Measurements from ENCODE around the gene PDLIM7.

PDLIM7 gene

DNA sequence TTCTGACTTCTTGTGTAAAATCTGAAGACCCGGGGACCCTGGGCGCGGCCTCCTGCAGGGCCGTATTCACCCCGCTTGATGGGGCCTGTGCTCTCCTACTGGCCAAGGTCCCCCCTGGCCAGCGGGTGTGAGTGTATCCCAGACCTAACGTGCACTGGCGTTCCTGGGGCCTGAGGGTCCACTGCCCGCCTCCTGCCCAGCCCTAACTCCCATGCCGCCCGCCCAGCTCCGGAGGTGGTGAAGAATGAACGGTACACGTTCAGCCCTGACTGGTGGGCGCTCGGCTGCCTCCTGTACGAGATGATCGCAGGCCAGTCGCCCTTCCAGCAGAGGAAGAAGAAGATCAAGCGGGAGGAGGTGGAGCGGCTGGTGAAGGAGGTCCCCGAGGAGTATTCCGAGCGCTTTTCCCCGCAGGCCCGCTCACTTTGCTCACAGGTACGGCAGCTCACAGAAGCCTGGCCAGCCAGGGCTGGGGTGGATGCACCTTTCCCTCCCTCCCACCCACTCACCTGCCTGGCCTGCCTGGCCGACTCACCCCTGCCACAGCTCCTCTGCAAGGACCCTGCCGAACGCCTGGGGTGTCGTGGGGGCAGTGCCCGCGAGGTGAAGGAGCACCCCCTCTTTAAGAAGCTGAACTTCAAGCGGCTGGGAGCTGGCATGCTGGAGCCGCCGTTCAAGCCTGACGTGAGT lies 61.4 kb downstream of the PDLIM7 start:
- H3K27ac ChIP-seq (ENCODE audit: low read depth, low read length, poor library complexity, severe bottlenecking) = no peak overlapping the region
- H3K9ac ChIP-seq (ENCODE audit: low read length) = no peak overlapping the region
- H3F3A ChIP-seq (ENCODE audit: insufficient read depth, low read length) = no peaks in the 10 kb centered on the region
- no peak overlapping the region for H3K4me2 ChIP-seq (ENCODE audit: low read length)
- no peaks in the 10 kb centered on the region for H3K27me3 ChIP-seq (ENCODE audit: insufficient read depth, low read length)
- no peak overlapping the region for H3K4me3 ChIP-seq (ENCODE audit: low read depth, low read length, poor library complexity, severe bottlenecking)
- H3K9me2 ChIP-seq (ENCODE audit: low read depth, low read length) = no peaks in the 10 kb centered on the region
- no peak for TF ChIP-seq EZH2 (IDR thresholded peaks at IDR 0.05; ENCODE audit: borderline replicate concordance, low read length)
- TF ChIP-seq, protein P1, sequence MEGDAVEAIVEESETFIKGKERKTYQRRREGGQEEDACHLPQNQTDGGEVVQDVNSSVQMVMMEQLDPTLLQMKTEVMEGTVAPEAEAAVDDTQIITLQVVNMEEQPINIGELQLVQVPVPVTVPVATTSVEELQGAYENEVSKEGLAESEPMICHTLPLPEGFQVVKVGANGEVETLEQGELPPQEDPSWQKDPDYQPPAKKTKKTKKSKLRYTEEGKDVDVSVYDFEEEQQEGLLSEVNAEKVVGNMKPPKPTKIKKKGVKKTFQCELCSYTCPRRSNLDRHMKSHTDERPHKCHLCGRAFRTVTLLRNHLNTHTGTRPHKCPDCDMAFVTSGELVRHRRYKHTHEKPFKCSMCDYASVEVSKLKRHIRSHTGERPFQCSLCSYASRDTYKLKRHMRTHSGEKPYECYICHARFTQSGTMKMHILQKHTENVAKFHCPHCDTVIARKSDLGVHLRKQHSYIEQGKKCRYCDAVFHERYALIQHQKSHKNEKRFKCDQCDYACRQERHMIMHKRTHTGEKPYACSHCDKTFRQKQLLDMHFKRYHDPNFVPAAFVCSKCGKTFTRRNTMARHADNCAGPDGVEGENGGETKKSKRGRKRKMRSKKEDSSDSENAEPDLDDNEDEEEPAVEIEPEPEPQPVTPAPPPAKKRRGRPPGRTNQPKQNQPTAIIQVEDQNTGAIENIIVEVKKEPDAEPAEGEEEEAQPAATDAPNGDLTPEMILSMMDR (IDR thresholded peaks at IDR 0.05; ENCODE audit: low read length) = no peak
- peaks cover 15% of the 10 kb centered on the region for H3K4me1 ChIP-seq (ENCODE audit: insufficient read depth, low read length, severe bottlenecking)
- no peaks in the 10 kb centered on the region for H3K9me3 ChIP-seq (ENCODE audit: low read length)
- no peaks in the 10 kb centered on the region for H3K79me2 ChIP-seq (ENCODE audit: insufficient read depth, low read length)
- no peak overlapping the region for H2AFZ ChIP-seq (ENCODE audit: low read length)
- H3K36me3 ChIP-seq (ENCODE audit: insufficient read depth, low read length) = peaks cover 80% of the 10 kb centered on the region
- no peaks in the 10 kb centered on the region for H4K20me1 ChIP-seq (ENCODE audit: insufficient read depth, low read length)

DNA sequence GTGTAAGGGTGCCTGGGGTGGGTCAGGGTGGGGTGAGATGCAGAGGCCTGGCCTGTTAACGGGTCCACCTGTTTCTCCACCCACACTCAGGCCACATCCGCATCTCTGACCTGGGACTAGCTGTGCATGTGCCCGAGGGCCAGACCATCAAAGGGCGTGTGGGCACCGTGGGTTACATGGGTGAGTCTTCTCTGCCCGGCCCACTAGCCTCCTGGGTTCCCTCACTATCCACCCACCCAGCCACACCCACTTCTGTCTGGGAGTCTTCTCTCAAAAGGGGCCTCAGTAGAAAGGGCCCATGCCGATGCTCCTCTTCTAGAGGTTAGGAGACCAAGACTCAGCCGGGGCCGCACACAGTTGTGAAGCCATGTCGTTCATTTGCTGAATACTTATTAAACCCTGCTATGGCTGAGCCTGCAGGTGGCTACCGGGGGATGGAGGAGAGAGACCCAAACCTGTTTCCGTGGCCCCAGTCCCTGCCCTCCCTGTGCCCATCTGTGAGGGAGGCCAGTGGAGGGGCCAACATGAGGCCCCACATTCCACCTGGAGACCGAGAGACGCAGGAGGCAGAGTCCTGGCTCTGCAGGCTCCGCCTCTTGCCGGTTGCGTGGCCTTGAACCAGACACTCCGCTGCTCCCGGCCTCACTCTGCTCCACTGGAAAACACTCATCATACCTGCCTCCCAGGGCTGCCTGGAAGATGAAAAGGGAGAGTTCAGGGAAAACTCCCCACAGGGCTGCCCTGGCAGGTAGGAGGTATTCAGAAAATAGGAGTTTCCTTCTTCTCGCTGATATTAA lies 62.3 kb downstream of the PDLIM7 start:
- Histone ChIP-seq H3K9me2 (ENCODE audit: low read depth, low read length) (no peaks in the 10 kb centered on the region), H3K79me2 (ENCODE audit: insufficient read depth, low read length) (no peaks in the 10 kb centered on the region), H3K4me2 (ENCODE audit: low read length) (no peak overlapping the region), H4K20me1 (ENCODE audit: insufficient read depth, low read length) (no peaks in the 10 kb centered on the region), H2AFZ (ENCODE audit: low read length) (no peak overlapping the region), H3K36me3 (ENCODE audit: insufficient read depth, low read length) (peaks cover 76% of the 10 kb centered on the region), H3K27me3 (ENCODE audit: insufficient read depth, low read length) (no peaks in the 10 kb centered on the region), H3K4me1 (ENCODE audit: insufficient read depth, low read length, severe bottlenecking) (peaks cover 23% of the 10 kb centered on the region), H3K27ac (ENCODE audit: low read depth, low read length, poor library complexity, severe bottlenecking) (no peak overlapping the region), H3K4me3 (ENCODE audit: low read depth, low read length, poor library complexity, severe bottlenecking) (no peak overlapping the region), H3K9ac (ENCODE audit: low read length) (no peak overlapping the region), H3K9me3 (ENCODE audit: low read length) (no peaks in the 10 kb centered on the region), H3F3A (ENCODE audit: insufficient read depth, low read length) (no peaks in the 10 kb centered on the region)
- TF ChIP-seq EZH2 (IDR thresholded peaks at IDR 0.05; ENCODE audit: borderline replicate concordance, low read length) = no peak
- TF ChIP-seq, protein P1 (IDR thresholded peaks at IDR 0.05; ENCODE audit: low read length) = no peak

DNA sequence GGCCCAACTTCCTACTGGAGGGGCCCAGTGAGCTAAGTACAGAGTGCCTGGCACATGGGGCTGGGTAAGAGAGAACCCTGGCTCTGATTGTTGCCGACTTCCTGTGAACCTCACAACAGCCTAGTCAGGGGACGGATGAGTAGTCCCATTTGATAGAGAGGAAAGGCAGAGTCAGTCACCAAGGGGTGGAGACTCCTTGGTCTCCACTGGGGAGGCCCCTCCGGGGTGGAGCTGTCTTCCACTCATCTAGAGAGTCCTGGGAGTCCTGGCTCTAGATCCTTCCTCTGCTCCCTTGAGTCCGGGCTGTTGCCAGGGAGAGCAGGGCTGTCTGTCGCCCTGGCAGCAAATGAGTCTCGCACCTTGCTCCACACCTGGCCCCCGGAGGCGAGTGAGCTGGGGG lies 63.0 kb downstream of the PDLIM7 start:
- H3K36me3 ChIP-seq (ENCODE audit: insufficient read depth, low read length) = peaks cover 78% of the 10 kb centered on the region
- no peaks in the 10 kb centered on the region for H3K9me2 ChIP-seq (ENCODE audit: low read depth, low read length)
- no peak overlapping the region for H3K4me2 ChIP-seq (ENCODE audit: low read length)
- TF ChIP-seq EZH2 (IDR thresholded peaks at IDR 0.05; ENCODE audit: borderline replicate concordance, low read length) = no peak
- TF ChIP-seq, protein P1 (IDR thresholded peaks at IDR 0.05; ENCODE audit: low read length) = no peak
- no peaks in the 10 kb centered on the region for H3K79me2 ChIP-seq (ENCODE audit: insufficient read depth, low read length)
- H3K4me1 ChIP-seq (ENCODE audit: insufficient read depth, low read length, severe bottlenecking) = peaks cover 30% of the 10 kb centered on the region
- no peak overlapping the region for H3K4me3 ChIP-seq (ENCODE audit: low read depth, low read length, poor library complexity, severe bottlenecking)
- H3K27me3 ChIP-seq (ENCODE audit: insufficient read depth, low read length) = no peaks in the 10 kb centered on the region
- H3K9me3 ChIP-seq (ENCODE audit: low read length) = no peaks in the 10 kb centered on the region
- H3K27ac ChIP-seq (ENCODE audit: low read depth, low read length, poor library complexity, severe bottlenecking) = no peak overlapping the region
- no peaks in the 10 kb centered on the region for H4K20me1 ChIP-seq (ENCODE audit: insufficient read depth, low read length)
- H3K9ac ChIP-seq (ENCODE audit: low read length) = no peak overlapping the region
- no peak overlapping the region for H2AFZ ChIP-seq (ENCODE audit: low read length)
- no peaks in the 10 kb centered on the region for H3F3A ChIP-seq (ENCODE audit: insufficient read depth, low read length)

All from OCI-LY1 (cell line).